Endothelial cell of umbilical vein (primary cell): ENCODE results near the gene HPGD.

Source experiments
- CTCF ChIP-seq, 2 donors: IDR thresholded peaks; 1 replicate in 1 of 2; 2 replicates in 1 of 2; pipeline ENCODE4 v1.5.1; 2011; ENCODE audit warnings: low read length in 2 of 2, mild to moderate bottlenecking in 2 of 2, moderate library complexity in 2 of 2, control low read depth in 1 of 2, inconsistent platforms in 1 of 2, low read depth in 1 of 2; ENCODE audit not compliant: insufficient read depth in 1 of 2; ENCODE audit errors: extremely low read depth in 1 of 2
- EZH2 ChIP-seq: IDR thresholded peaks from 2 replicates; pipeline ENCODE4 v1.6.1; 2012; ENCODE audit warnings: borderline replicate concordance, low read depth, mild to moderate bottlenecking, moderate library complexity, low read length, inconsistent platforms; ENCODE audit not compliant: severe bottlenecking
- FOS ChIP-seq: IDR thresholded peaks from 2 replicates; pipeline ENCODE4 v1.6.1; 2011; ENCODE audit warnings: mild to moderate bottlenecking, low read length, moderate library complexity, borderline replicate concordance; ENCODE audit not compliant: insufficient read depth
- GATA2 ChIP-seq: IDR thresholded peaks from 2 replicates; pipeline ENCODE4 v1.7.0; 2011; ENCODE audit warnings: low read depth, mild to moderate bottlenecking, moderate library complexity, mixed read lengths, low read length; ENCODE audit not compliant: insufficient read length, insufficient read depth
- JUN ChIP-seq: IDR thresholded peaks from 2 replicates; pipeline ENCODE4 v1.6.1; 2011; ENCODE audit warnings: borderline replicate concordance, low read depth; ENCODE audit not compliant: insufficient read length, insufficient read depth
- MAX ChIP-seq: IDR thresholded peaks from 2 replicates; pipeline ENCODE4 v1.6.1; 2011; ENCODE audit not compliant: insufficient read depth, insufficient read length
- MYC ChIP-seq: IDR thresholded peaks from one replicate; pipeline ENCODE4 v1.6.1; 2011; ENCODE audit warnings: mild to moderate bottlenecking, low read depth, low read length
- POLR2A ChIP-seq: IDR thresholded peaks from 2 replicates; pipeline ENCODE4 v1.6.1; 2012; ENCODE audit warnings: low read depth, mild to moderate bottlenecking, control low read depth, low read length
- POLR2AphosphoS5 ChIP-seq: IDR thresholded peaks from 2 replicates; pipeline ENCODE4 v1.6.1; 2012; ENCODE audit warnings: low read depth, mild to moderate bottlenecking, control low read depth, low read length, moderate library complexity; ENCODE audit not compliant: insufficient read depth

- TF ChIP-seq POLR2AphosphoS5: no peak
- no peak for TF ChIP-seq EZH2
- TF ChIP-seq CTCF (IDR thresholded peaks at IDR 0.05; ENCODE audit: extremely low read depth in 1 of 2, insufficient read depth in 1 of 2, low read depth in 1 of 2, low read length in 2 of 2): no peak
- TF ChIP-seq JUN: no peak
- TF ChIP-seq POLR2A: no peak
- TF ChIP-seq MAX: no peak
- no peak for TF ChIP-seq MYC
- no peak for TF ChIP-seq FOS
- TF ChIP-seq GATA2: no peak
These were observed 5.5 kb downstream of the HPGD start for GRCh38 chr4:174516794-174517193.
